Esophagus muscularis mucosa (tissue), 4 donors: ENCODE data around the gene RPS6KA1. TPM values are rescaled to one million over a fixed set of nuclear protein-coding genes. Genes with fewer than 3 reads are reported as not detected.

Experiments
- DNase-seq: peaks from one replicate; pipeline ENCODE4 v3.0.0-alpha.2; 2017; ENCODE audit errors: extremely low spot score
- H3K27ac ChIP-seq, 4 donors: fragments of 200-600 bp; sonication (generic); replicated peaks in 1 of 4; 1 replicate in 3 of 4; 2 replicates in 1 of 4; pipeline ENCODE4 v1.5.1; 2016 to 2019; ENCODE audit warnings: mild to moderate bottlenecking in 1 of 4
- H3K27me3 ChIP-seq, 4 donors: fragments of 200-600 bp; sonication (generic); one replicate each; pipeline versions ENCODE4 v1.5.1 to v1.6.0; 2016 to 2019
- H3K36me3 ChIP-seq, 4 donors: fragments of 200-600 bp; sonication (generic); one replicate each; pipeline ENCODE4 v1.5.1; 2016 to 2019
- H3K4me1 ChIP-seq, 4 donors: fragments of 200-600 bp; sonication (generic); one replicate each; pipeline ENCODE4 v1.5.1; 2016 to 2019
- H3K4me3 ChIP-seq, 4 donors: fragments of 200-600 bp; sonication (generic); 1 replicate in 2 of 4; 2 replicates in 2 of 4; pipeline ENCODE4 v1.5.1; 2016 to 2019; ENCODE audit warnings: mild to moderate bottlenecking in 4 of 4, moderate library complexity in 1 of 4
- H3K9me3 ChIP-seq, 4 donors: fragments of 200-600 bp; sonication (generic); 1 replicate in 3 of 4; 2 replicates in 1 of 4; pipeline ENCODE4 v1.5.1; 2016 to 2019
- EP300 ChIP-seq: sonication (generic); formaldehyde crosslinking; IDR thresholded peaks from one replicate; pipeline ENCODE4 v1.6.1; 2017; ENCODE audit warnings: antibody characterized with exemption
- POLR2A ChIP-seq: fragments of 450-650 bp; IDR thresholded peaks from one replicate; pipeline ENCODE4 v1.6.1; 2017; ENCODE audit warnings: antibody characterized with exemption, moderate library complexity, mild to moderate bottlenecking, low read depth
- POLR2AphosphoS5 ChIP-seq, 2 donors: sonication (generic); formaldehyde crosslinking; IDR thresholded peaks; one replicate each; pipeline ENCODE4 v1.6.1; 2017; ENCODE audit warnings: antibody characterized with exemption in 2 of 2
- WGBS: methylation state at CpG from one replicate; pipeline ENCODE4 v1.1.5; 2018; 5-methylcytosine and 5-hydroxymethylcytosine counted together
- intact Hi-C: fragments of 100-400 bp; cut with DNase I; formaldehyde crosslinking; loops from one replicate; pipeline ENCODE4 v1.15.1; 2023
- small RNA-seq, 3 donors: library from RNA; depleted of rRNA; stranded (forward); fragments of <200 nt; gene quantifications; one replicate each; pipeline ENCODE3, GENCODE V24; 2016
- total RNA-seq, 4 donors: library from RNA; depleted of rRNA; stranded (reverse); fragments of >200 nt; gene quantifications; one replicate each; pipeline versions ENCODE4 v1.1.0 to v1.2.1, GENCODE V29; 2016
- TF ChIP-seq, protein P1 (sequence below), 3 experiments: fragments of 200-600 bp in 2 of 3; fragments of 450-650 bp in 1 of 3; sonication (generic) in 2 of 3; IDR thresholded peaks; one replicate each; pipeline ENCODE4 v1.5.1; 2017 to 2019; ENCODE audit warnings: antibody characterized with exemption in 3 of 3, mild to moderate bottlenecking in 2 of 3, moderate library complexity in 1 of 3

RPS6KA1 gene
- total RNA-seq, 4 donors from 2014 or later = 7.0 to 16.7 (median 8.7) TPM

DNA sequence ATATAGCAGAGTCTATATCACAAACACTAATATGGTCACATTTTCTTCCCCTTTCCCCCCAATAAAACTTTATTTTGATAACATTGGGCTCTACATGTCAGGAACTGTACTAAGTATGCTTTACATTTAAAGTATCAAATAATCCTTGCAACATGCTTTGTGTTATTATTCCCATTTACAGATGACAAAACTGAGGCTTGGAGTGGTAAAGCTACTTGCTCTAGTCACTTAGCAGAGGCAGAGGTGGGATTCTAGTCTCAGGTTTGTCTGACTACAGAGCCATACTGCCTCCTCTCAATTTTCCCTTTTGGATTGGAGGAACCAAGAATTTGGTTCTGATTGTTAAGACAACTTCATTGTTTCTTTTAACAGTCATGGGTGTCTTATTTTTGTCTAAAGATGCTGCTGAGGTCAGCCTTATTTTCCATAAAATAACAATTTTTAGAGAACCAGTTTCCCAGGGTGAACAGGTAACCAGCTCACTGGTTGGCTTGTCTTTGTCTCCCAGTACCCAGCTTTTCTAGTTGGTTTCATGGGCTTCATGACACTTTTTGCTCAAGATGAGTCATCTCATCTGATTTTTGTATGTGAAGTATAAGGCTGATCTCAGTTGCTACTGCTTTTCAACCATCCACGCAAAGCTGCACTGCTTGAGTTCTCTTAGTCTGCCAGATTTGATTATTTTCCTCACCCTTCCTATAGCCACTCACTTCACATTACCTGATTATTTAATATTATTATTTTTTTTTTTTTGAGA is 85.3 kb downstream of the RPS6KA1 start:
- Histone ChIP-seq H3K4me3 (no peak overlapping the region), H3K27ac (no peak overlapping the region), H3K27me3 (no peaks in the 10 kb centered on the region), H3K36me3 (no peaks in the 10 kb centered on the region), H3K4me1 (peaks cover 15 to 18% (median 16%) of the 10 kb centered on the region in 4 donors), H3K9me3 (no peaks in the 10 kb centered on the region)
- no peak for DNase-seq
- 100% methylated on average over 1 of the region's 1 CpG for WGBS
- TF ChIP-seq, protein P1, sequence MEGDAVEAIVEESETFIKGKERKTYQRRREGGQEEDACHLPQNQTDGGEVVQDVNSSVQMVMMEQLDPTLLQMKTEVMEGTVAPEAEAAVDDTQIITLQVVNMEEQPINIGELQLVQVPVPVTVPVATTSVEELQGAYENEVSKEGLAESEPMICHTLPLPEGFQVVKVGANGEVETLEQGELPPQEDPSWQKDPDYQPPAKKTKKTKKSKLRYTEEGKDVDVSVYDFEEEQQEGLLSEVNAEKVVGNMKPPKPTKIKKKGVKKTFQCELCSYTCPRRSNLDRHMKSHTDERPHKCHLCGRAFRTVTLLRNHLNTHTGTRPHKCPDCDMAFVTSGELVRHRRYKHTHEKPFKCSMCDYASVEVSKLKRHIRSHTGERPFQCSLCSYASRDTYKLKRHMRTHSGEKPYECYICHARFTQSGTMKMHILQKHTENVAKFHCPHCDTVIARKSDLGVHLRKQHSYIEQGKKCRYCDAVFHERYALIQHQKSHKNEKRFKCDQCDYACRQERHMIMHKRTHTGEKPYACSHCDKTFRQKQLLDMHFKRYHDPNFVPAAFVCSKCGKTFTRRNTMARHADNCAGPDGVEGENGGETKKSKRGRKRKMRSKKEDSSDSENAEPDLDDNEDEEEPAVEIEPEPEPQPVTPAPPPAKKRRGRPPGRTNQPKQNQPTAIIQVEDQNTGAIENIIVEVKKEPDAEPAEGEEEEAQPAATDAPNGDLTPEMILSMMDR (IDR thresholded peaks at IDR 0.05) = no peak
- no peak for TF ChIP-seq EP300
- no peak for TF ChIP-seq POLR2AphosphoS5 (IDR thresholded peaks at IDR 0.05)
- TF ChIP-seq POLR2A = no peak
- intact Hi-C loops = no loop called here

DNA sequence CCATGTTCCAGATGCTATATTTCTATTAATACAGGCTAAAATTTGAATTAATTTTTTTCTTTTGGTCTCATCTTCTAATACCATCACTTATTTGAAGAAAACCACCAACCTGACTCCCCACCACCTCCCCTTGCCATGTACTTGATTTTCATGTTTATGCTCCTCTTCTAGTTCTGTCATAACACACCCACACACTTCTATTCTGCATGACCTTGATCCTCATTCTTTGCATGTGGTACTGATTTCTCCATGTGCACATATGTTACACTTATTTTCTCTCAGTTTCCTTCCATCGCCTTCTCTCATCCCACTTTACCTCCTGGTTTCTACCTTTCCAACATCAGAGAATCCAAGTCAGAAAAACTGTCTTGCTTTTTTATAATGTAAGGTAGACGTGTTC is 87.3 kb downstream of the RPS6KA1 start:
- 96% methylated on average over 2 of the region's 2 CpGs for WGBS
- H3K4me3 ChIP-seq = no peak overlapping the region

DNA sequence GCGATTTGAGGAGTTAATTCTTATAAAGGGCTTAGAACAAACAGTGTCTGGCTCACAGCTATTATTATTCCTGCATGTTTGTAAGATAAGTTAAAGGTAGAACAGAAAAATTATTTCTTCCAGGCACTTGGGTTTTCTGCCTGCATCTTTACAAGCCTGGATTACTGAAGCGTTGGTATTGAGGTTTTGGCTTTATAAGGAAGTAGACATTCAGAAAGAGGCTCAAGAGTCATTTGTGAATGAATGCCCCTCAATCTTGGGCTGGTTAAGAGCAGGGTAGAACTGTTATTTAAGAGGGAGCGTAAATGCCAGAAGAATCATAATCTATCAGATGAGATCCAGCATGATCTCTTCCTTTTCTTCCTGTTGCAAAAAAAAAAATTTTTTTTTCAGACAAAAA is 89.0 kb downstream of the RPS6KA1 start:
- TF ChIP-seq EP300 = no peak
- TF ChIP-seq, protein P1 (IDR thresholded peaks at IDR 0.05) = no peak
- TF ChIP-seq POLR2A = no peak
- no peak for TF ChIP-seq POLR2AphosphoS5 (IDR thresholded peaks at IDR 0.05)
- 59% methylated on average over 3 of the region's 3 CpGs for WGBS
- H3K4me3 ChIP-seq = no peak overlapping the region
- intact Hi-C loops = no loop called here
- no peaks in the 10 kb centered on the region for H3K9me3 ChIP-seq
- H3K27ac ChIP-seq = peak overlapping the region; percentile 96 to 99 (median 98)
- no peak for DNase-seq
- H3K4me1 ChIP-seq = peaks cover 15 to 24% (median 21%) of the 10 kb centered on the region in 4 donors
- H3K36me3 ChIP-seq = no peaks in the 10 kb centered on the region
- H3K27me3 ChIP-seq = no peaks in the 10 kb centered on the region

More for the DNA sequence above, 87.3 kb downstream of the RPS6KA1 start:
- TF ChIP-seq, protein P1 (IDR thresholded peaks at IDR 0.05) = no peak
- TF ChIP-seq POLR2A (no peak), EP300 (no peak), POLR2AphosphoS5 (IDR thresholded peaks at IDR 0.05) (no peak)
- H3K36me3 ChIP-seq = no peaks in the 10 kb centered on the region
- intact Hi-C loops = no loop called here
- DNase-seq = no peak
- no peak overlapping the region for H3K27ac ChIP-seq
- H3K9me3 ChIP-seq = no peaks in the 10 kb centered on the region
- no peaks in the 10 kb centered on the region for H3K27me3 ChIP-seq
- H3K4me1 ChIP-seq = peaks cover 15 to 20% (median 19%) of the 10 kb centered on the region in 4 donors

Small RNA genes within 50 kb of the gene (small RNA-seq; reads per million reads assigned to genes)
- 0 to 0.34 (median 0.08) reads per million in 3 donors for gene MIR1976
- gene RF00019 = 0 reads per million in 3 donors
- gene RNU7-29P = 0 reads per million in 3 donors

Other genes starting within 250 kb of the RPS6KA1 start
- gene SH3BGRL3, start 249.7 kb upstream of the RPS6KA1 start, total RNA-seq = 10 to 100 TPM; 52.7 to 81.7 (median 59.8) TPM
- 10 to 100 TPM in 2 of 4 donors, 1 to 10 TPM in 2; 7.1 to 13.3 (median 10.1) TPM for gene UBXN11, start 223.1 kb upstream of the RPS6KA1 start, total RNA-seq
- gene CD52, start 211.8 kb upstream of the RPS6KA1 start, total RNA-seq = 10 to 100 TPM in 1 of 4 donors, 1 to 10 TPM in 2, not detected in 1; 3.8 to 14.0 (median 7.1) TPM
- under 1 TPM in 2 of 4 donors, not detected in 2; 0.42 to 0.86 TPM for gene CRYBG2, start 175.6 kb upstream of the RPS6KA1 start, total RNA-seq
- gene ZNF683, start 157.0 kb upstream of the RPS6KA1 start, total RNA-seq = not detected
- gene LIN28A, start 118.9 kb upstream of the RPS6KA1 start, total RNA-seq = not detected
- gene DHDDS, start 97.4 kb upstream of the RPS6KA1 start, total RNA-seq = 10 to 100 TPM; 28.7 to 38.9 (median 30.4) TPM
- 100 to 1,000 TPM; 124 to 263 (median 189) TPM for gene HMGN2, start 57.3 kb upstream of the RPS6KA1 start, total RNA-seq
- gene ARID1A, start 166.3 kb downstream of the RPS6KA1 start, total RNA-seq = 10 to 100 TPM; 36.8 to 76.2 (median 44.5) TPM